Stomach smooth muscle (tissue), 2 donors: ENCODE results near the gene NOTO.

Experiments
- H3K27ac ChIP-seq: one replicate; pipeline ENCODE4 v1.7.0; 2013; ENCODE audit warnings: mild to moderate bottlenecking, low read length, inconsistent platforms
- H3K27me3 ChIP-seq, 2 donors: one replicate each; pipeline ENCODE4 v1.7.0; 2013; ENCODE audit warnings: low read length in 2 of 2; ENCODE audit not compliant: insufficient read depth in 2 of 2, control insufficient read depth in 1 of 2
- H3K36me3 ChIP-seq, 2 donors: one replicate each; pipeline ENCODE4 v1.7.0; 2013; ENCODE audit warnings: low read length in 2 of 2; ENCODE audit not compliant: control insufficient read depth in 2 of 2, insufficient read depth in 2 of 2
- H3K4me1 ChIP-seq: one replicate; pipeline ENCODE4 v1.7.0; 2013; ENCODE audit warnings: low read length; ENCODE audit not compliant: control insufficient read depth, insufficient read depth
- H3K4me3 ChIP-seq, 2 donors: one replicate each; pipeline ENCODE4 v1.7.0; 2013; ENCODE audit warnings: low read length in 2 of 2
- H3K9ac ChIP-seq, 2 donors: one replicate each; pipeline ENCODE4 v1.7.0; 2013; ENCODE audit warnings: low read length in 2 of 2, mild to moderate bottlenecking in 1 of 2
- H3K9me3 ChIP-seq, 2 donors: one replicate each; pipeline ENCODE4 v1.7.0; 2013; ENCODE audit warnings: low read length in 2 of 2; ENCODE audit not compliant: control insufficient read depth in 2 of 2
- donor health status: healthy.
- donor health status: Pancreatic carcinoma.

Gene NOTO

DNA sequence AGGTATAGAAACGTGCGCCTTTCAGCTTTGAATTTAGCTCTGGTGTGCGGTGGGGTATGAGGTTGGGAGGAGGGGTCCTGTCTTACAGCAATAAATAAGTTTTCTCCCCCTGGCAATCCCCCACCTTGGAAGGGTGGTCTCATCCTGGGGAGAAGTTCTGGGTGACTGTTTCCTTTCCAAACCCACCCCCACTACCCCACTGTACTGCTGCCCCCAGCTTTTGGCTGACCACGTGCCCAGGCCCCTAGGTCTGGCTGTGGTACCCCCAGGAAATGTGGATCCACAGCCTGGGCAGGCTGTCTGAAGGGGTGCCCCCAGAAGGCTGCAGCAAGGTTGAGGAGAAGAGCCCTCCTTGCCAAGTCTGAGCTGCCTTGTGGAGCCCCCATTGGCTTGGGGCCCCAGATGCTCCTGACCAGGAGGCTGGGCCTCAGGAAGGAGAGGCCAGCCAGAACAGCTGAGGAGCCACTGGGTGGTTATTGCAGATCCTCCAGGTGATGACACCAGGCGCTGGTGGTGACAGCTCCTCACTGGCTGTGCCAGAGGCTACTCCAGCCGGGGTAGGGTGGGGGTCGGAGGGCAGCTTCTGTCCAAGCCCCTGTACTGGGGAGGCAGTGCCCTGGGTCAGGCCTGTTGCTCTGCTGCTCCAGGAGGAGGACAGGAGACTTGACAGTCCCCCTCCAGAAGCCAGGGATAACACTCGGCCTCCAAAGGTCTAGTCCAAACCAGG lies 56.0 kb downstream of the NOTO start:
- Histone ChIP-seq H3K36me3 (peaks cover 3 to 13% of the 10 kb centered on the region in 2 donors), H3K27me3 (no peaks in the 10 kb centered on the region), H3K27ac (no peak overlapping the region), H3K9ac (no peak overlapping the region), H3K4me3 (no peak overlapping the region), H3K4me1 (no peaks in the 10 kb centered on the region), H3K9me3 (no peaks in the 10 kb centered on the region)

DNA sequence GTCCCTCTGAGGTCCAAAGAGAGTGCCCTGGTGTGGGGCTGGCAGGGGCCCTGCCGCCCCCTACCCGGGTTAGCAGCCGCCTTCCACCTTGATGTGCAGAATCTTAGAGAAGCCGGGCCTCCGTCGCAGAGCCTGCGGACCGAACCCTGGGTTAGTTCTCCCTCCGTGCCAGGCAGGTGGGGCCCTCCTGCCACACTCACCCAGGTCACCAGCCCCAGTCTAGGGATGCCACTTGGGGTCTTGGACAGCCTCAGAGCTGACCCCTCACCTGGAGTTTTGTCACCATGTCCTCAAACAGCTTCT lies 56.5 kb downstream of the NOTO start:
- no peak overlapping the region for H3K27ac ChIP-seq
- no peaks in the 10 kb centered on the region for H3K27me3 ChIP-seq
- peaks cover 3 to 9% of the 10 kb centered on the region in 2 donors for H3K36me3 ChIP-seq
- H3K9me3 ChIP-seq = no peaks in the 10 kb centered on the region
- no peak overlapping the region for H3K4me3 ChIP-seq
- H3K9ac ChIP-seq = no peak overlapping the region
- H3K4me1 ChIP-seq = no peaks in the 10 kb centered on the region

- Histone ChIP-seq H3K27ac (no peak overlapping the region), H3K4me1 (no peaks in the 10 kb centered on the region), H3K36me3 (peaks cover 0 to 4% of the 10 kb centered on the region in 2 donors), H3K9me3 (no peaks in the 10 kb centered on the region), H3K27me3 (no peaks in the 10 kb centered on the region), H3K4me3 (no peak overlapping the region), H3K9ac (no peak overlapping the region)
Measured at GRCh38 chr2:73259276-73259675, 56.9 kb downstream of the NOTO start.

GRCh38 chr2:73259704-73260337 lies 57.4 kb downstream of the NOTO start:
- H3K9me3 ChIP-seq = no peaks in the 10 kb centered on the region
- H3K4me1 ChIP-seq = no peaks in the 10 kb centered on the region
- H3K36me3 ChIP-seq = peaks cover 0 to 2% of the 10 kb centered on the region in 2 donors
- H3K27me3 ChIP-seq = no peaks in the 10 kb centered on the region
- H3K4me3 ChIP-seq = no peak overlapping the region
- no peak overlapping the region for H3K9ac ChIP-seq
- no peak overlapping the region for H3K27ac ChIP-seq

DNA sequence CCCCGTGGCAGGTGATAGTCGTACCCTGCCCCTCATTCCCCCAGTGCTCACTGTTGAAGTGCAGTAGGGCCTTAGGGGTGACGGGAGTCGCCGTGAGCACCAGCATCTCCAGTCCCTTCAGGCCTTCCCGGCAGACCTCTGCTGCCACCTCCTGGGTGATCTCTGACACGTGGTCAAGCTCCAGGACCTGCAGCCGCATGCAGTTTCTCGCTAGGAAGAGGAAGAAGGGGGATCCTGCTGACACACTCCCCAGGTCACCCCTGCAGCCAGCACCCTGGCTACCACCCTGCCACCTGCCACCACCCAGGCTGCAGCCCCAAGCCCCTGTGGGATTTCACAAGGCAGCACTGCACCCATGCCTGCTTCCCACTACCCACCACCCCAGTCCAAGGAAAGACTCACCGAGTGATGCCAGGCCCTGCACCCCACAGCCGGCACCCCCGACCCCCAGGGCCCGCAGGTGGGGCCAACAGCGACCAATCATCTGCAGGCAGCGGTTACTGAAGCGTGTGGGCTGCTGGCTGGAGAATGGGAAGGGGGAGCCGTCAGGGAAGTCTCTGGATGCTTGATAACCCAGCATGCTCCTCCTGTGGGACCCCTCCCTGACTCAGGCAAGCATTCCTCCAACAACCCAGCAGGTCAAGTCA lies 58.1 kb downstream of the NOTO start:
- no peak overlapping the region for H3K4me3 ChIP-seq
- H3K9me3 ChIP-seq = no peaks in the 10 kb centered on the region
- H3K36me3 ChIP-seq = no peaks in the 10 kb centered on the region
- H3K9ac ChIP-seq = no peak overlapping the region
- H3K27me3 ChIP-seq = no peaks in the 10 kb centered on the region
- no peak overlapping the region for H3K27ac ChIP-seq
- H3K4me1 ChIP-seq = no peaks in the 10 kb centered on the region
